KMS-11 (cell line): ENCODE results near the gene RNF103.

Experiments used
- H2AFZ ChIP-seq: fragments of 200-600 bp; sonication (generic); 2 replicates; pipeline ENCODE4 v1.6.1; 2016; ENCODE audit warnings: antibody characterized with exemption, mixed run types, low read depth
- H3K27ac ChIP-seq: fragments of 200-600 bp; sonication (generic); 2 replicates; pipeline ENCODE4 v1.6.1; 2016; ENCODE audit warnings: mild to moderate bottlenecking, mixed run types
- H3K27me3 ChIP-seq: fragments of 200-600 bp; sonication (generic); 2 replicates; pipeline ENCODE4 v1.6.1; 2017; ENCODE audit warnings: mild to moderate bottlenecking, low read depth, mixed run types, moderate library complexity; ENCODE audit not compliant: insufficient read depth
- H3K36me3 ChIP-seq: fragments of 200-600 bp; sonication (generic); 2 replicates; pipeline ENCODE4 v1.6.1; 2017; ENCODE audit warnings: mild to moderate bottlenecking, mixed run types; ENCODE audit not compliant: insufficient read depth
- H3K4me1 ChIP-seq: fragments of 200-600 bp; sonication (generic); 2 replicates; pipeline ENCODE4 v1.6.1; 2016; ENCODE audit warnings: mild to moderate bottlenecking, low read depth, mixed run types; ENCODE audit not compliant: poor library complexity, severe bottlenecking
- H3K4me2 ChIP-seq: fragments of 200-600 bp; sonication (generic); 2 replicates; pipeline ENCODE4 v1.7.0; 2016; ENCODE audit warnings: mild to moderate bottlenecking, mixed run types
- H3K4me3 ChIP-seq: fragments of 200-600 bp; sonication (generic); IDR thresholded peaks from 2 replicates; pipeline ENCODE4 v1.6.1; 2017; ENCODE audit warnings: low read depth, low read length, mixed read lengths; ENCODE audit not compliant: insufficient read depth
- H3K79me2 ChIP-seq: fragments of 200-600 bp; sonication (generic); 2 replicates; pipeline ENCODE4 v1.6.1; 2016; ENCODE audit warnings: low read depth, mixed run types; ENCODE audit not compliant: insufficient read depth
- H3K9ac ChIP-seq: fragments of 200-600 bp; sonication (generic); 2 replicates; pipeline ENCODE4 v1.6.1; 2016; ENCODE audit warnings: mild to moderate bottlenecking, mixed run types
- H4K20me1 ChIP-seq: fragments of 200-600 bp; sonication (generic); 2 replicates; pipeline ENCODE4 v1.6.1; 2016; ENCODE audit warnings: mild to moderate bottlenecking, mixed run types; ENCODE audit not compliant: insufficient read depth
- CTCF ChIP-seq: fragments of 200-600 bp; sonication (generic); conservative IDR thresholded peaks from 2 replicates; pipeline ENCODE4 v1.6.1; 2017; ENCODE audit warnings: low read depth, mild to moderate bottlenecking, antibody characterized with exemption, low read length, moderate library complexity, mixed read lengths

The RNF103 gene

GRCh38 chr2:86628091-86628522 lies 4.4 kb upstream of the RNF103 start:
- no peak overlapping the region for H3K9ac ChIP-seq
- H3K4me1 ChIP-seq, result peaks cover 4% of the 10 kb centered on the region
- no peak overlapping the region for H3K4me2 ChIP-seq
- no peaks in the 10 kb centered on the region for H3K27me3 ChIP-seq
- no peaks in the 10 kb centered on the region for H3K79me2 ChIP-seq
- H4K20me1 ChIP-seq, result no peaks in the 10 kb centered on the region
- no peak overlapping the region for H3K4me3 ChIP-seq
- H3K36me3 ChIP-seq, result no peaks in the 10 kb centered on the region
- TF ChIP-seq CTCF, result no peak
- no peak overlapping the region for H2AFZ ChIP-seq
- H3K27ac ChIP-seq, result no peak overlapping the region

GRCh38 chr2:86627550-86627949 lies 3.9 kb upstream of the RNF103 start:
- Histone ChIP-seq H4K20me1 (no peaks in the 10 kb centered on the region), H3K27ac (no peak overlapping the region), H3K4me3 (no peak overlapping the region), H3K27me3 (no peaks in the 10 kb centered on the region), H3K4me1 (peaks cover 4% of the 10 kb centered on the region), H3K4me2 (no peak overlapping the region), H3K9ac (no peak overlapping the region), H3K79me2 (peaks cover 4% of the 10 kb centered on the region; the same call in 1 of the 2 replicates), H2AFZ (no peak overlapping the region), H3K36me3 (no peaks in the 10 kb centered on the region)
- no peak for TF ChIP-seq CTCF

GRCh38 chr2:86625096-86625495 lies 1.4 kb upstream of the RNF103 start:
- no peak for TF ChIP-seq CTCF
- Histone ChIP-seq H3K4me3 (no peak overlapping the region), H2AFZ (no peak overlapping the region), H3K9ac (no peak overlapping the region), H3K36me3 (no peaks in the 10 kb centered on the region), H3K27ac (no peak overlapping the region), H4K20me1 (no peaks in the 10 kb centered on the region), H3K79me2 (peaks cover 29% of the 10 kb centered on the region), H3K4me2 (no peak overlapping the region), H3K4me1 (peaks cover 10% of the 10 kb centered on the region), H3K27me3 (no peaks in the 10 kb centered on the region)

- Histone ChIP-seq H3K4me2 (peak overlapping the region; percentile 99), H4K20me1 (no peaks in the 10 kb centered on the region), H3K79me2 (peaks cover 38% of the 10 kb centered on the region), H2AFZ (peak overlapping the region; percentile 94), H3K27me3 (no peaks in the 10 kb centered on the region), H3K4me3 (no peak overlapping the region), H3K27ac (peak overlapping the region; percentile 95), H3K36me3 (no peaks in the 10 kb centered on the region), H3K4me1 (peaks cover 18% of the 10 kb centered on the region), H3K9ac (peak overlapping the region; percentile 90)
- TF ChIP-seq CTCF, result no peak
Measured at GRCh38 chr2:86624267-86624547, 542 bp upstream of the RNF103 start.
